ENCODE measurements around the gene TNIK. TPM values are rescaled to one million over a fixed set of nuclear protein-coding genes. Genes with fewer than 3 reads are reported as not detected.

TNIK gene
- total and polyA plus RNA-seq, 2 of the 4 experiments (the other 2 are of a cell fraction) = 3.4 to 6.3 TPM

DNA sequence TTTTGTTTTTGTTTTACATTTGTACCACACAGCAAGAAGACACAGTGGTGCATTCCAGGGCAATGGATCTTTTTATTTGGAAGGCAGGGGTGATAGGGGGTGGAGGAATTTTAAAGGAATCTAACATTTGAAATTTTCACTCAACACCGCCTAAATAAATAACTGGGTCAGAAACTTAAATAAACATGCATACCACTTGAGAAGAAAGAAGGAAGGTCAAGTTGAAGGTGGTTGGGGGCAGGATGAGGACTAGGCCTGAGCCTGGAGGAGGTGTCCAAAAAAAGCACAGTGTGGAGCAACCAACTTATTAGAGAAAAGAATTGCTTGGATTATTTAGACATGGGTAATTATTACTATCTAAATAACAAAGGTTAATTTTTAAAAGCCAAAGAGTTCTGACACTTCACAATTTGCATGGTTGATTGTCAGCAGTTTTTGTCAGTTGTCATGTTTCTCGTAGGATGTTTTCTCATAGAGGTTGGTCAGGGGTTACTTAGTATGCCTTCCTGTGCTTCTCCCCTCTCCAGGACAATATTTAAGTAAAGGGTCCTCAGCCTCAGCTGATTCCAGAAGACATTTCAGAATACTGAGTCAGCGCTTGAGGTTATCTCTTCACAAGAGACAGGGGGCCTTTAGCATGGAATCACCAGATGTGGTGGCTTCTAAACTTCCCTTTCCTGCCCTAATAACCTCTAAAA lies 260.0 kb downstream of the TNIK start:
- Histone ChIP-seq H3K14ac (replicated peaks; ENCODE audit: low read depth, low read length) (no peak overlapping the region), H4K8ac (ENCODE audit: low read depth in 2 of 2, low read length in 2 of 2) (no peak overlapping the region), H3K23ac (ENCODE audit: low read depth, low read length) (no peak overlapping the region), H2BK15ac (ENCODE audit: low read depth, low read length) (no peak overlapping the region), H2AK5ac (ENCODE audit: low read depth, low read length) (no peak overlapping the region), H3K27ac (ENCODE audit: insufficient read depth, low read length) (no peak overlapping the region), H3K9me1 (ENCODE audit: insufficient read depth, low read length) (no peaks in the 10 kb centered on the region), H4K91ac (ENCODE audit: insufficient read depth, low read depth, low read length) (no peak overlapping the region), H2BK120ac (ENCODE audit: low read depth, low read length) (no peak overlapping the region), H3K4me3 (ENCODE audit: insufficient read depth, low read depth, low read length) (no peak overlapping the region), H2BK5ac (ENCODE audit: low read depth, low read length, poor library complexity, severe bottlenecking) (no peak overlapping the region), H3K4me1 (ENCODE audit: control insufficient read depth, insufficient read depth, low read length) (no peaks in the 10 kb centered on the region), H2AFZ (replicated peaks; ENCODE audit: low read length, poor library complexity) (no peak overlapping the region), H3K9me3 (ENCODE audit: control insufficient read depth, insufficient read depth, low read length) (no peaks in the 10 kb centered on the region), H3K27me3 (ENCODE audit: control insufficient read depth, insufficient read depth, low read length) (no peaks in the 10 kb centered on the region), H4K20me1 (ENCODE audit: insufficient read depth, low read length) (no peaks in the 10 kb centered on the region), H2BK20ac (ENCODE audit: low read depth, low read length) (no peak overlapping the region), H3K4ac (ENCODE audit: low read depth, low read length) (no peak overlapping the region), H3K79me1 (ENCODE audit: low read depth in 1 of 2, low read length in 2 of 2) (no peaks in the 10 kb centered on the region), H3K9ac (ENCODE audit: low read depth, low read length) (no peak overlapping the region), H4K5ac (ENCODE audit: low read depth, low read length) (no peak overlapping the region), H2AK9ac (replicated peaks; ENCODE audit: low read depth, low read length, poor library complexity) (no peak overlapping the region), H3K56ac (ENCODE audit: extremely low read depth, insufficient read depth, low read length) (no peak overlapping the region), H3K36me3 (ENCODE audit: control insufficient read depth, insufficient read depth, low read length) (no peaks in the 10 kb centered on the region), H3K18ac (ENCODE audit: low read depth, low read length) (no peak overlapping the region), H3K4me2 (ENCODE audit: low read depth, low read length) (no peak overlapping the region)
- ATAC-seq (ENCODE audit: low read depth) = peak; percentile 77
- ChIA-PET POLR2A (ENCODE audit: unreplicated experiment) (no interaction called here), CTCF (no interaction called here)
- in situ Hi-C loops (cut with MboI; ENCODE audit: low sequenced_read_pairs) (no loop called here), dilution Hi-C loops (cut with HindIII; ENCODE audit: low sequenced_read_pairs, unreplicated experiment) (no loop called here), intact Hi-C loops (cut with micrococcal nuclease) (no loop called here)
- WGBS, 2 experiments (ENCODE audit: extremely low coverage in 2 of 2, insufficient read length in 1 of 2) = no CpG with 5 or more reads among the region's 3 CpGs
- DNase-seq = no peak
- no TSS peak for BruUV-seq (replicated peaks)
- TF ChIP-seq MAFK (IDR thresholded peaks at IDR 0.05; ENCODE audit: low read depth, low read length) = peak; percentile 30
- TF ChIP-seq, protein P1, sequence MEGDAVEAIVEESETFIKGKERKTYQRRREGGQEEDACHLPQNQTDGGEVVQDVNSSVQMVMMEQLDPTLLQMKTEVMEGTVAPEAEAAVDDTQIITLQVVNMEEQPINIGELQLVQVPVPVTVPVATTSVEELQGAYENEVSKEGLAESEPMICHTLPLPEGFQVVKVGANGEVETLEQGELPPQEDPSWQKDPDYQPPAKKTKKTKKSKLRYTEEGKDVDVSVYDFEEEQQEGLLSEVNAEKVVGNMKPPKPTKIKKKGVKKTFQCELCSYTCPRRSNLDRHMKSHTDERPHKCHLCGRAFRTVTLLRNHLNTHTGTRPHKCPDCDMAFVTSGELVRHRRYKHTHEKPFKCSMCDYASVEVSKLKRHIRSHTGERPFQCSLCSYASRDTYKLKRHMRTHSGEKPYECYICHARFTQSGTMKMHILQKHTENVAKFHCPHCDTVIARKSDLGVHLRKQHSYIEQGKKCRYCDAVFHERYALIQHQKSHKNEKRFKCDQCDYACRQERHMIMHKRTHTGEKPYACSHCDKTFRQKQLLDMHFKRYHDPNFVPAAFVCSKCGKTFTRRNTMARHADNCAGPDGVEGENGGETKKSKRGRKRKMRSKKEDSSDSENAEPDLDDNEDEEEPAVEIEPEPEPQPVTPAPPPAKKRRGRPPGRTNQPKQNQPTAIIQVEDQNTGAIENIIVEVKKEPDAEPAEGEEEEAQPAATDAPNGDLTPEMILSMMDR (conservative IDR thresholded peaks at IDR 0.05; ENCODE audit: low read depth, low read length) = no peak

Measured in IMR-90 (cell line).